ENCODE data around the gene ZNF471. TPM values are rescaled to one million over a fixed set of nuclear protein-coding genes. Genes with fewer than 3 reads are reported as not detected.

ZNF471 gene
- total RNA-seq (10 to 100 TPM; 15.5 to 16.3 TPM), polyA plus RNA-seq (ENCODE audit: insufficient read length in 2 of 2) (10 to 100 TPM; 19.5 to 30.5 TPM)
- long read RNA-seq, donor 1 = 0 reads
- long read RNA-seq, donor 2 = 0 reads
- long read RNA-seq, donor 3 = 0 reads
- long read RNA-seq, donor 4, full-length matches to known transcripts = 3 of 3 reads
- long read RNA-seq, donor 4, partial matches to known transcripts = 0 of 3 reads
- long read RNA-seq, donor 4, other reads (novel, unspliced or antisense) = 0 of 3 reads

DNA sequence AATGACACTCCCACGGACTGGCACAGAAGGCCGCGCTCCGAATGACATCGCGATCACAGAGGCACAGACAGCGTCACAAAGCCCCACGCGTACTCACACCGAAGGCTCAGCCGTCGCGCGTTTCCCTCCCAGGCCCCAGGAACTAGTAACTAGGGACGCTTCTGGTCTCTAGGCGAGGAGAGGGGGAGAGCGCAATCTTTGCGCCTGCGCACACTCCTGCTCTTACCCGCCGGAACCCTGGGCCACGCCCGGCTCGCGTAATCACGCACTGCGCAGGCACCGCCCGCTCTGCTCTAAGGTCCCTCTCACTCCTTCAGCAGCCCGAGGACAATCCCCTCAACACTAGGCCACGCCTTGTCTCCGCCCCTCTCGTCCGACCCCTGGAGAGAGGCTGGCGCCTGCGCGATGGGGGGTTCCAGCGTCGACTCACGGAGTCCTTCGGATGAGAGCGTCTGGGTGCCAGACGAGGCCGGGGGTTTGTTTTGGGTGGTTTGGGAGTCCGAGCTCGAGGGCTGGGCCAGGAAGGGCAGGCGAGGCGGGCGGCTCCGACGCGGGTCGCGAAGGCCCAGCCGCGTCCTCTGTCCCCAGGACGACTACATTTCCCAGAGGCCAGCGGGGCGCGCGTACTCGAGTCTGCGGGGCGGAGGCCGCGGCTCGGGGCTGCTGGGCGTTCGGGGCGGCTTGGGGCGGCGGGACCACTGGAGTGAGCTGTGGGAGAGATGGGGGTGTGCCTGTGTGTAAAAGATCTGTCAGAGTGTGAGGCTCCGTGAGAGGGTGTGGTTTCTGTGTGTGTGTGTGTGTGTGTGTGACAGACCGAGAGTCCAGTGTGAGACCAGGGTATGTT is at the start of gene ZNF471:
Gene ZNF471, plus strand, starts transcription at position 410 of the 844 bp plus-strand sequence. CDS start 3,717 bp downstream, outside the sequence.
- DNase-seq (ENCODE audit: low read depth in 4 of 6, low spot score in 6 of 6) = peak; percentile 96 to 100 (median 98)
- H3K4me3 ChIP-seq (ENCODE audit: low read depth, low read length) = peak within 1 kb of the TSS; percentile 72
- H3K9me3 ChIP-seq (ENCODE audit: control insufficient read depth, insufficient read depth, low read length) = no peaks in the 10 kb centered on the region
- H3K4me1 ChIP-seq (ENCODE audit: control insufficient read depth, insufficient read depth, low read length) = peaks cover 7% of the 10 kb centered on the region
- under 1% methylated on average over 74 of the region's 74 CpGs for WGBS (ENCODE audit: insufficient coverage)
- peak within 1 kb of the TSS; percentile 97 for H3K27ac ChIP-seq (ENCODE audit: low read depth, low read length)
- H3K36me3 ChIP-seq (ENCODE audit: control insufficient read depth, insufficient read depth, low read length) = no peaks in the 10 kb centered on the region
- no peaks in the 10 kb centered on the region for H3K27me3 ChIP-seq (ENCODE audit: control insufficient read depth, insufficient read depth, low read length)

DNA sequence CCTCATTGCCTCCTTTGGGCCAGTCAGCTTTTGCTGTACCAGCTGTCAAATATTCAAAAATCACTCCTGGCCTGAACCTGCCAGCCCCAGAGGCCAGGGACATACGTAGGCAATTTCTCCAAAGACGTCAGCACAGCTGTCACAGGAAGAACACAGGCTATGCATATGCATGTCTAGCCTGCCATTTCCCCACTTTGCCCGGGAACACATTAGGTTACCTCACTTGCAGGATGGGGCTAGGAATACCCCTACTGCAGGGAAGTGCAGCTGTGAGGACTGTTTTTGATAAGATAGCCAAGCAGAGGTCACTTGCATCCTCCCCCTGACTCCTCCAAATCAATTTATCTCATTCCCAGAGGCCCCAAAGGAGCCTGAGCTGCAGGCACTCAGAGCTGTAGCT is 33.3 kb upstream of the ZNF471 start:
- no peak overlapping the region for H3K27ac ChIP-seq (ENCODE audit: low read depth, low read length)
- no peaks in the 10 kb centered on the region for H3K9me3 ChIP-seq (ENCODE audit: control insufficient read depth, insufficient read depth, low read length)
- peaks cover 10% of the 10 kb centered on the region for H3K4me1 ChIP-seq (ENCODE audit: control insufficient read depth, insufficient read depth, low read length)
- WGBS (ENCODE audit: insufficient coverage) = 29% methylated on average over 2 of the region's 3 CpGs
- no peaks in the 10 kb centered on the region for H3K27me3 ChIP-seq (ENCODE audit: control insufficient read depth, insufficient read depth, low read length)
- H3K36me3 ChIP-seq (ENCODE audit: control insufficient read depth, insufficient read depth, low read length) = peaks cover 21% of the 10 kb centered on the region
- H3K4me3 ChIP-seq (ENCODE audit: low read depth, low read length) = no peak overlapping the region
- peak in 1 of 6 donors; percentile 21 for DNase-seq (ENCODE audit: low read depth in 4 of 6, low spot score in 6 of 6)

DNA sequence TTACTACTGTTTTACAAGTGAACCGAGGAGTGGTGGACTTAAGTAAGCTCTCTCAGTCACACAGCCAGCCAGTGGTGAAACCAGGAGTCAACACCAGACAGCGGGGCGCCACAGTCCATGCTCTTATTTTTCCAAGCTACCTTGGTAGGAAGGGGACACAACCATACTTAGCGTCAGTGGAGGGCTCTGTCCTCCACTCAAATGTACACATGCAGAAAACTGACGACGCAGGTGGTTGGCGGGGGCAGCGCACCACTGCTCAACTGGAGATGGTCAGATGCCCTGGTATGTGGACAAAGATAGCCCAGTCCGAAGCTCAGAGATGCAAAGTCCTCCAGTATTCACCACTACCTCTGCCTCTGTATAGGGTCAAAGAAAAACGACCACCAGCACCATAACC is 31.6 kb upstream of the ZNF471 start:
- Histone ChIP-seq H3K9me3 (ENCODE audit: control insufficient read depth, insufficient read depth, low read length) (no peaks in the 10 kb centered on the region), H3K27ac (ENCODE audit: low read depth, low read length) (no peak overlapping the region)

DNA sequence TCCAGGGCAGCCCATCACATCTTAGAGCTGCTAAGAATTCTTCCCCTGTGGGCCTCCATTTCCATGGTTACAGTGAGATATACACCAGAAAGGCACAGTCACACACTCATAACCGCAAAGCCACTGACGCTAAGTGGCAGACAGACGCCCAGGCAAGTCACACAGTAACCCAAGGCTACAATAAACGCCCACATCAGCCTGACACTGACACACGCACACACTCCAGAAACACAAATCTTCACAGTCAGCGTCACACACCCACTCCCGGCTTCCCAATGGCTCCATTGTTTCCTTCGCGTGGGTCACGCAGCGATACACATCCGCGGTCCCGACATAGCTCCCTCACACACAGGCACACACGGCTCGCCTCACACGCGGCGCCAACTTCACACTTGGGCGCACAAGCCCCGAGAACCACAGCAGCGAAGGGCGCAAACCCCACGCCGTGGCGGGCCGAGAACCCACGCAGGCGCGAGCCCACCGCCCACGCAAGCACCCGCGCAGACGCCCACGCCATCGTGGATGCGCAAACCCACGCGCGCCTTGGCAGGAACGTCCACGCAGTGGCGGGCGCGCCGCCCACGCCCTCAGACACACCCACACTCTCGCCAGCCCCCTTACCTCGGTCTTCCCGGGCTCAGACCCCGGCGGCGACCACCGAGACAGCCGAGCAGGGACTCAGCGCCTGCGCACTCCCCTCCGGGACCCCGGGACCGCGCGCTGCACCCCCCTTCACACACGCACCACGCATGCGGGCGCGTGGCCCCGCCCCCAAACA is 30.8 kb upstream of the ZNF471 start, which contains the start of gene ZNF667:
Gene ZNF667, minus strand, starts transcription at position 695 of the 778 bp plus-strand sequence. CDS start 14,975 bp downstream, outside the sequence.
- under 1% methylated on average over 69 of the region's 69 CpGs for WGBS (ENCODE audit: insufficient coverage)
- Histone ChIP-seq H3K9me3 (ENCODE audit: control insufficient read depth, insufficient read depth, low read length) (no peaks in the 10 kb centered on the region), H3K36me3 (ENCODE audit: control insufficient read depth, insufficient read depth, low read length) (peaks cover 2% of the 10 kb centered on the region), H3K27me3 (ENCODE audit: control insufficient read depth, insufficient read depth, low read length) (no peaks in the 10 kb centered on the region), H3K4me3 (ENCODE audit: low read depth, low read length) (peak within 1 kb of the TSS; percentile 61), H3K27ac (ENCODE audit: low read depth, low read length) (peak within 1 kb of the TSS; percentile 95), H3K4me1 (ENCODE audit: control insufficient read depth, insufficient read depth, low read length) (peaks cover 10% of the 10 kb centered on the region)
- peak in 5 of 6 donors; percentile 22 to 89 (median 28) for DNase-seq (ENCODE audit: low read depth in 4 of 6, low spot score in 6 of 6)

More for the DNA sequence above, 31.6 kb upstream of the ZNF471 start:
- Histone ChIP-seq H3K4me3 (ENCODE audit: low read depth, low read length) (peak overlapping the region; percentile 61), H3K36me3 (ENCODE audit: control insufficient read depth, insufficient read depth, low read length) (peaks cover 5% of the 10 kb centered on the region), H3K27me3 (ENCODE audit: control insufficient read depth, insufficient read depth, low read length) (no peaks in the 10 kb centered on the region), H3K4me1 (ENCODE audit: control insufficient read depth, insufficient read depth, low read length) (peaks cover 10% of the 10 kb centered on the region)
- 100% methylated on average over 2 of the region's 10 CpGs for WGBS (ENCODE audit: insufficient coverage)
- peak in 1 of 6 donors; percentile 2 for DNase-seq (ENCODE audit: low read depth in 4 of 6, low spot score in 6 of 6)

DNA sequence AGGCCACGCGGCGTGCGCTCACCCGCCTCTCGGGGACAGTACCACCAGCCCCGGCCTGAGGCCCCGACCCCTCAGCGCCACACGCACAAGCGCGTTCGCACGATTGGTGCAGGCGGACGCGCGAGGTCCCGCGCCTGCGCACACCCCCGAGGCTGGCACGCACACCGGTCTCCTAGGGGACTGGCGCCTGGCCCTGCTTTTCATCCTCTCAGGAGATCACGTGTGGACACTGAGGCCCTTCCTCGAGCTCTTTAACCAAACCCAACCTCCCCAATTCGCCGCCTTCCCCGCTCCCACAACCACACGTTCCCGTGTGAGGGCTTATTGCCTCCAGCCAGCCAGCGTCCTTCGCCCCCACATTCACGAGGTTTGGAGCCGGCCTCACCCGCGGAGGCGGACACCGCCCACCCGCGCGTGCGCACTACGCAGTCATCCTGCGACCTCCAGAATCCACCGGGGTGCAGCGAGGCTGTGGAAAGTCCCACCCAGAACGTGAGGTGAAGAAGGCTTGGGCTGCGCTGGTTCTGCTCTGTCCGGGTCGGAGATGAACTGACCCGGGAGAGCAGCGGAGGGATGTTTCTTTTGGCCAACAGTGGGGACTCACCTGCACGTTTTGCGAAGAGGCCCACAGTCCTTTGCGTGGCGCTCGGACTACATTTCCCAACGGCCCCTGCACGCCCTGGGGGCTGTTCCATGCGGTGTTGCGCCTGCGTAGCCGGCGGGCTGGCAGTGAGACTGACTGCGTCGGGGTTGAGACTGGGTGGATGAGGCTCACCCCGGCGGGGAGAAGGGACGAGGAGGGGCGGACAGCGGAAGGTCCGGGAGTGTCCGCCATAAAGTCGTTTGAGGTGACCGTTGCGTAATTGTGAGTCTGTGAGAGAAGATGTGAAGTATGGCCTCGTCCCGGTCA is 30.0 kb upstream of the ZNF471 start:
- H3K4me3 ChIP-seq (ENCODE audit: low read depth, low read length) = peak overlapping the region; percentile 61
- peaks cover 2% of the 10 kb centered on the region for H3K36me3 ChIP-seq (ENCODE audit: control insufficient read depth, insufficient read depth, low read length)
- peak overlapping the region; percentile 95 for H3K27ac ChIP-seq (ENCODE audit: low read depth, low read length)
- peaks cover 10% of the 10 kb centered on the region for H3K4me1 ChIP-seq (ENCODE audit: control insufficient read depth, insufficient read depth, low read length)
- H3K27me3 ChIP-seq (ENCODE audit: control insufficient read depth, insufficient read depth, low read length) = no peaks in the 10 kb centered on the region
- DNase-seq (ENCODE audit: low read depth in 4 of 6, low spot score in 6 of 6) = peak; percentile 85 to 100 (median 94)
- H3K9me3 ChIP-seq (ENCODE audit: control insufficient read depth, insufficient read depth, low read length) = no peaks in the 10 kb centered on the region
- under 1% methylated on average over 80 of the region's 80 CpGs for WGBS (ENCODE audit: insufficient coverage)

DNA sequence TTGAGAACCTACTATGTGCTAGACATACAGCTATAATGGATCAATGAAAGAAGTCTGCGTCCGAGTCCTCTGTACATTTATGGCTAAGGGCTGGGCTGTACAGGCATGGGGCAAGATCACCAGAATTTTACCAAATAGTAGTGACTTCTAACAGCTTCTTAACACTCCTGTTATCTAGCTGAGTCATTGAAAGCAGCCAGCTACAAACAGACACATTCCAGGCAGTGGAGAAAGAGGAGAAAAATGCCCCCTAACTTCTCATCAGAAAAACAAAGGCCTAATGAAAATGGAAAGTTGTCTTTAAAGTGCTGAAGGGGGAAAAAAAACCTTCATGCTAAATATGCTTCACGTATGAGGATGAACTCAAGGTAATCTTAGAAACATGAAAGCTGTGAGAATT is 16.3 kb upstream of the ZNF471 start:
- WGBS (ENCODE audit: insufficient coverage) = no CpG with 5 or more reads among the region's 3 CpGs
- no peak overlapping the region for H3K4me3 ChIP-seq (ENCODE audit: low read depth, low read length)
- no peaks in the 10 kb centered on the region for H3K4me1 ChIP-seq (ENCODE audit: control insufficient read depth, insufficient read depth, low read length)
- DNase-seq (ENCODE audit: low read depth in 4 of 6, low spot score in 6 of 6) = no peak
- H3K27me3 ChIP-seq (ENCODE audit: control insufficient read depth, insufficient read depth, low read length) = no peaks in the 10 kb centered on the region
- H3K36me3 ChIP-seq (ENCODE audit: control insufficient read depth, insufficient read depth, low read length) = peaks cover 4% of the 10 kb centered on the region
- no peaks in the 10 kb centered on the region for H3K9me3 ChIP-seq (ENCODE audit: control insufficient read depth, insufficient read depth, low read length)
- H3K27ac ChIP-seq (ENCODE audit: low read depth, low read length) = no peak overlapping the region

DNA sequence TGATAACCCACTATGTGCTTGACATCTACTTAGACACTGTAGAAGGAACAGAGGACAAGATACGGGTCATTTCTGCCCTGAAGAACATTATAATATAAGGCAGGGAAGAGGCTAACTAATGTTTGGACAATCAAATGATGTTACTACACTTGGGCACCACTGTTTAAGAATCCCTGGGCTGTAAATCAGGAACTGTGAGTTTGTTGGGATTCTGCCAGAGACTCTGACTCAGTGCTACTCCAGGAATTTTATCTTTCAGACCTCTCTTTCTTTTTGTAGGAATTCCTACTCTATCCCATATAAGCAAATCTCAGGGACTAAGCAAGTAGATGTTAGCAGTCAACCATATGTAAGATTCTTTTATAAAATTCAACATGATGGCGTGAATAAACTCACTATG is 3.1 kb upstream of the ZNF471 start:
- WGBS (ENCODE audit: insufficient coverage) = no CpG with 5 or more reads among the region's 2 CpGs

DNA sequence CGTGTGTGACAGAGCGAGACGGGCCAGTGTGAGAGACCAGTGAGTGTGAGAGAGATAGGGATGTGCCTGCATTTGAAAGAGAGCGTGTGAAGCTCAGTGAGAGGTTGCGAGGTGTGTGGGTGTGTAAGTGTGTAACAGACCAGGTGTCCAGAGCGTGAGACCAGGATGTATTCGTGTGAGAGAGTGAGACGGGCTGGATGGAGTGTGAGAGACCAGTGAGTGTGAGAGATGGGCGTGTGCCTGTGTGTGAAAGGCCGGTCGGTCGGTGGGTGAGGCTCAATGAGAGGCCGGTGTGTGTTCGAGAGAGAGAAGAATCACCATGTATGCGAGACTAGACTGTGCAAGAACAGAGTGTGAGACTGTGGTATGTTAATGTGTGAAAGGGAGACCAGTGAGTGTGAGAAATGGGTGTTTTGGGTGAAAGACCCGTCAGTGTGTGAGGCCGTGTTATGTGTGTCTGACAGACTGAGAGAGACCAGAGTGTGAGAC is 679 bp downstream of the ZNF471 start:
- Histone ChIP-seq H3K4me3 (ENCODE audit: low read depth, low read length) (peak overlapping the region; percentile 72), H3K27ac (ENCODE audit: low read depth, low read length) (peak overlapping the region; percentile 97), H3K36me3 (ENCODE audit: control insufficient read depth, insufficient read depth, low read length) (no peaks in the 10 kb centered on the region), H3K27me3 (ENCODE audit: control insufficient read depth, insufficient read depth, low read length) (no peaks in the 10 kb centered on the region), H3K4me1 (ENCODE audit: control insufficient read depth, insufficient read depth, low read length) (peaks cover 7% of the 10 kb centered on the region), H3K9me3 (ENCODE audit: control insufficient read depth, insufficient read depth, low read length) (no peaks in the 10 kb centered on the region)
- 1% methylated on average over 17 of the region's 17 CpGs for WGBS (ENCODE audit: insufficient coverage)
- DNase-seq (ENCODE audit: low read depth in 4 of 6, low spot score in 6 of 6) = peak in 1 of 6 donors; percentile 14

More for the DNA sequence above, 3.1 kb upstream of the ZNF471 start:
- peaks cover 7% of the 10 kb centered on the region for H3K4me1 ChIP-seq (ENCODE audit: control insufficient read depth, insufficient read depth, low read length)
- no peaks in the 10 kb centered on the region for H3K9me3 ChIP-seq (ENCODE audit: control insufficient read depth, insufficient read depth, low read length)
- no peak for DNase-seq (ENCODE audit: low read depth in 4 of 6, low spot score in 6 of 6)
- H3K27ac ChIP-seq (ENCODE audit: low read depth, low read length) = no peak overlapping the region
- H3K36me3 ChIP-seq (ENCODE audit: control insufficient read depth, insufficient read depth, low read length) = no peaks in the 10 kb centered on the region
- H3K27me3 ChIP-seq (ENCODE audit: control insufficient read depth, insufficient read depth, low read length) = no peaks in the 10 kb centered on the region
- no peak overlapping the region for H3K4me3 ChIP-seq (ENCODE audit: low read depth, low read length)
